ENCODE results near the gene PCNT.

DNA sequence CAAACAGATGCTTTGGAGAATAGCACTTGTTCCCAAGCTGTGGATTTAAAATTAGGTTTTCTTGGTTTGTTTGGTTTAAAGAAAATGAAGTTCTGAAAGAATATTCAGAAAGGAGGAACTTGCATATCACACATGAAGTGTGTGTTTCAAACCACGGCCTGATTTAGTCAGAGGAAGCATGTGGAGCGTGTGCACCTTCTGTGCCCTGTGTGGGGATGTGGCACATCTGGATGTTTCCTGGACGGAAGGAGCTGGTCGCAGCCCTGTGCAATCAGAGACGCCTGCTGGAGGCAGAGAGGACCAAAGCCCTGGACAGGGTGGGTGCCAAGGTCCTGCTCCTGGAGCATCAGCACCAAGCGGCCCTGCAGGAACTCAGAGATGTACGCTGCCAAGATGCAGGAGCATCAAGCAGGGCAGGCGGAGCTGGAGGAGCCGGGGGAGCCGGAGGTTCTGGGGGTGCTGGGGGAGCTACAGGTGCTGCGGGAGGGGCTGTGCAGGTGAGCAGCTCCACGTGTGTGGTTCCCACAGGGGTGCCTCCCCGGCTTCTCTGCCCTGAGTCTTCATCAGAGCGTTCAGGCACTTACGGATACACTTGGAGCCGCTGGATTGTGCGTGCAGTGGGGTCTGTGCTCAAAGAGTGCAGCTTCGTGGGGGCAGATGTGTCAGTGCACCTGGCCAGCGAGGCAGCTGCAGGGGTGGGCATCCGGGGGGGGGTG is 45.7 kb downstream of the PCNT start:
- TF ChIP-seq, protein P1, sequence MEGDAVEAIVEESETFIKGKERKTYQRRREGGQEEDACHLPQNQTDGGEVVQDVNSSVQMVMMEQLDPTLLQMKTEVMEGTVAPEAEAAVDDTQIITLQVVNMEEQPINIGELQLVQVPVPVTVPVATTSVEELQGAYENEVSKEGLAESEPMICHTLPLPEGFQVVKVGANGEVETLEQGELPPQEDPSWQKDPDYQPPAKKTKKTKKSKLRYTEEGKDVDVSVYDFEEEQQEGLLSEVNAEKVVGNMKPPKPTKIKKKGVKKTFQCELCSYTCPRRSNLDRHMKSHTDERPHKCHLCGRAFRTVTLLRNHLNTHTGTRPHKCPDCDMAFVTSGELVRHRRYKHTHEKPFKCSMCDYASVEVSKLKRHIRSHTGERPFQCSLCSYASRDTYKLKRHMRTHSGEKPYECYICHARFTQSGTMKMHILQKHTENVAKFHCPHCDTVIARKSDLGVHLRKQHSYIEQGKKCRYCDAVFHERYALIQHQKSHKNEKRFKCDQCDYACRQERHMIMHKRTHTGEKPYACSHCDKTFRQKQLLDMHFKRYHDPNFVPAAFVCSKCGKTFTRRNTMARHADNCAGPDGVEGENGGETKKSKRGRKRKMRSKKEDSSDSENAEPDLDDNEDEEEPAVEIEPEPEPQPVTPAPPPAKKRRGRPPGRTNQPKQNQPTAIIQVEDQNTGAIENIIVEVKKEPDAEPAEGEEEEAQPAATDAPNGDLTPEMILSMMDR (IDR thresholded peaks at IDR 0.05): no peak
- no peak for TF ChIP-seq POLR2A (IDR thresholded peaks at IDR 0.05)
